AG10803 (cell line): Measurements from ENCODE around the gene IMMP2L.

Experiments used
- DNase-seq: peaks from one replicate; pipeline ENCODE4 v3.0.0; 2010; ENCODE audit warnings: low read depth
- H3K4me3 ChIP-seq: 2 replicates; pipeline ENCODE4 v1.5.1; 2011; ENCODE audit warnings: mild to moderate bottlenecking, low read length, control low read depth
- TF ChIP-seq, protein P1 (sequence below): conservative IDR thresholded peaks from 2 replicates; pipeline ENCODE4 v1.5.1; 2011; ENCODE audit warnings: mild to moderate bottlenecking, low read length, control low read depth, inconsistent platforms

Gene IMMP2L

DNA sequence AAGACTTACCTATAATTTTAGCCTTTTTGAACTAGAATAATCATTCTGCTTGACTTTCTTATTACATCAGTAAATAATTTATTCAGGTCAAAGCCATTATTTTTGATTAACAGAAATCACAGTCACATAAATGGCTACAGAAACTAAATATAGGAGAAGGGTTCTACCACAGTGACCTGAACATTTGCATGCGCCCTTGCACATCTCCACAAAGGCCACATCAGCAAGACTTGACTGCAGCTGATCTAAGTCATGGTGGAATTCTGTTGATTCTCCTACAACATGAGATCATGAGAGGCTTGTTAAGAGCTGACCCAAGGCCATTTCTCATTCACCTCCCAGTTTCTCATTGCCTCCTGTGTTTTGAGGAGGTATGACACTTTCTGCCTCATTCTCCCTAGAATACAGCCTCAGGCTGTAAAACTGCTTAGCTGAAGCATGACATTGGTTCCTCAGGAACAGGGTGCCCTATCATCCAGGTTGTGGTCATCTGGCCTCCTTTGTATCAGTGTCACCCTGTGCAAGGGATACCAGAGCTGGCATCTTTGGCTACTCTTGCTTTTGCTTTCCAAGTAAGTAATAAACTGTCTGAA, 6.7 kb upstream of the IMMP2L start:
- no peak for DNase-seq
- TF ChIP-seq, protein P1, sequence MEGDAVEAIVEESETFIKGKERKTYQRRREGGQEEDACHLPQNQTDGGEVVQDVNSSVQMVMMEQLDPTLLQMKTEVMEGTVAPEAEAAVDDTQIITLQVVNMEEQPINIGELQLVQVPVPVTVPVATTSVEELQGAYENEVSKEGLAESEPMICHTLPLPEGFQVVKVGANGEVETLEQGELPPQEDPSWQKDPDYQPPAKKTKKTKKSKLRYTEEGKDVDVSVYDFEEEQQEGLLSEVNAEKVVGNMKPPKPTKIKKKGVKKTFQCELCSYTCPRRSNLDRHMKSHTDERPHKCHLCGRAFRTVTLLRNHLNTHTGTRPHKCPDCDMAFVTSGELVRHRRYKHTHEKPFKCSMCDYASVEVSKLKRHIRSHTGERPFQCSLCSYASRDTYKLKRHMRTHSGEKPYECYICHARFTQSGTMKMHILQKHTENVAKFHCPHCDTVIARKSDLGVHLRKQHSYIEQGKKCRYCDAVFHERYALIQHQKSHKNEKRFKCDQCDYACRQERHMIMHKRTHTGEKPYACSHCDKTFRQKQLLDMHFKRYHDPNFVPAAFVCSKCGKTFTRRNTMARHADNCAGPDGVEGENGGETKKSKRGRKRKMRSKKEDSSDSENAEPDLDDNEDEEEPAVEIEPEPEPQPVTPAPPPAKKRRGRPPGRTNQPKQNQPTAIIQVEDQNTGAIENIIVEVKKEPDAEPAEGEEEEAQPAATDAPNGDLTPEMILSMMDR: no peak
- H3K4me3 ChIP-seq: no peak overlapping the region

- H3K4me3 ChIP-seq: no peak overlapping the region
- TF ChIP-seq, protein P1: no peak
- DNase-seq: no peak
These were observed 6.1 kb upstream of the IMMP2L start for GRCh38 chr7:111568419-111568818.

GRCh38 chr7:111564078-111564477, 1.8 kb upstream of the IMMP2L start:
- H3K4me3 ChIP-seq: no peak overlapping the region
- TF ChIP-seq, protein P1: no peak
- DNase-seq: no peak

DNA sequence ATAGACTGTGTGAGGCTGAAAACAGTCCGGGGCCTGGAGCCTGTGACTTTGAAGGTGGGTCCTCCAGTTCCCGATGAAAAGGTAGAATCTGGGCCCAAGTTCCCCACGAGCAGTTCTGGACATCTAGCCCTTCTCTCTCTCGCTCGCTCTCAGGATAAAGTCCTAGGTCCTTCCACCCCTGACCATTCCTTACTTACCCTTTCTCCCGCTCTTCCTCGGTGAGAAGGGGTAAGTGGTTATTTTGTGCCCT, 713 bp downstream of the IMMP2L start:
- no peak for DNase-seq
- TF ChIP-seq, protein P1: no peak
- H3K4me3 ChIP-seq: peak overlapping the region; percentile 65

GRCh38 chr7:111560773-111561653, 1.3 kb downstream of the IMMP2L start:
- peak; percentile 31 for DNase-seq

DNA sequence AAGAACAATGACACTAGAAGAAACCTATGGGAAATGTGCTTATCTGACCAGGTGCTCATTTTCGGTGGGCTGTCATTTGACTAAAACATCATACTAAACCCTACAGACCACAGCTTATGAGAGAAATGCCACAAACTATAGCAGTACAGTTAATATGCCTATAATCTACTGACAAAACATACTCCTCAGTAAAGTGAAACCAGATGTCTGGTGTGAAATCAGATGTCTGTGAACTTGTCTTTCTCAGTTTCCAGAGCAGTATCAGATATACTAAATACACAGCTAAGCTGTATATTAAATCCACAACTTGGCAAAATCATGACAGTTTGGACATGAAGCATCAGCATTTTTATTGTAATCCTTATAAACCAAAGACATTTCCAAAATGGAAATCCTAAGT, 3.3 kb downstream of the IMMP2L start:
- TF ChIP-seq, protein P1: no peak
- no peak overlapping the region for H3K4me3 ChIP-seq
- peak; percentile 8 for DNase-seq

More at GRCh38 chr7:111560773-111561653, 1.3 kb downstream of the IMMP2L start:
- H3K4me3 ChIP-seq: peak overlapping the region; percentile 65
- TF ChIP-seq, protein P1: no peak

GRCh38 chr7:111556977-111557376, 5.3 kb downstream of the IMMP2L start:
- no peak overlapping the region for H3K4me3 ChIP-seq
- no peak for DNase-seq
- TF ChIP-seq, protein P1: no peak
